MG63 (cell line): ENCODE data around the gene RGS7BP. TPM values are rescaled to one million over a fixed set of nuclear protein-coding genes. Genes with fewer than 3 reads are reported as not detected.
A peak's percentile ranks its signal among the peaks of the same experiment; 100 is the strongest.

Experiments
- DNase-seq: peaks from one replicate; pipeline ENCODE4 v3.0.0-alpha.2; 2020
- H3K27me3 ChIP-seq: fragments of 250-450 bp; sonication (Bioruptor Pico); 2 replicates; pipeline ENCODE4 v1.5.1; 2020; ENCODE audit warnings: mild to moderate bottlenecking, moderate library complexity
- H3K36me3 ChIP-seq: fragments of 250-450 bp; sonication (Bioruptor Pico); 2 replicates; pipeline ENCODE4 v1.5.1; 2020; ENCODE audit warnings: mild to moderate bottlenecking, moderate library complexity
- H3K4me3 ChIP-seq: fragments of 250-450 bp; sonication (Bioruptor Pico); 2 replicates; pipeline ENCODE4 v1.5.1; 2020; ENCODE audit warnings: mild to moderate bottlenecking, moderate library complexity
- H3K9me3 ChIP-seq: fragments of 250-450 bp; sonication (Bioruptor Pico); 2 replicates; pipeline ENCODE4 v1.5.1; 2020; ENCODE audit warnings: mild to moderate bottlenecking, moderate library complexity
- total RNA-seq: library from RNA; depleted of rRNA; stranded (reverse); fragments of >200 nt; shearing (Covaris generic); gene quantifications from 2 replicates; pipeline ENCODE4 v1.2.3, GENCODE V29; 2014; ENCODE audit warnings: low replicate concordance

Gene RGS7BP
- total RNA-seq, 1 experiment from 2014 or later: not detected

DNA sequence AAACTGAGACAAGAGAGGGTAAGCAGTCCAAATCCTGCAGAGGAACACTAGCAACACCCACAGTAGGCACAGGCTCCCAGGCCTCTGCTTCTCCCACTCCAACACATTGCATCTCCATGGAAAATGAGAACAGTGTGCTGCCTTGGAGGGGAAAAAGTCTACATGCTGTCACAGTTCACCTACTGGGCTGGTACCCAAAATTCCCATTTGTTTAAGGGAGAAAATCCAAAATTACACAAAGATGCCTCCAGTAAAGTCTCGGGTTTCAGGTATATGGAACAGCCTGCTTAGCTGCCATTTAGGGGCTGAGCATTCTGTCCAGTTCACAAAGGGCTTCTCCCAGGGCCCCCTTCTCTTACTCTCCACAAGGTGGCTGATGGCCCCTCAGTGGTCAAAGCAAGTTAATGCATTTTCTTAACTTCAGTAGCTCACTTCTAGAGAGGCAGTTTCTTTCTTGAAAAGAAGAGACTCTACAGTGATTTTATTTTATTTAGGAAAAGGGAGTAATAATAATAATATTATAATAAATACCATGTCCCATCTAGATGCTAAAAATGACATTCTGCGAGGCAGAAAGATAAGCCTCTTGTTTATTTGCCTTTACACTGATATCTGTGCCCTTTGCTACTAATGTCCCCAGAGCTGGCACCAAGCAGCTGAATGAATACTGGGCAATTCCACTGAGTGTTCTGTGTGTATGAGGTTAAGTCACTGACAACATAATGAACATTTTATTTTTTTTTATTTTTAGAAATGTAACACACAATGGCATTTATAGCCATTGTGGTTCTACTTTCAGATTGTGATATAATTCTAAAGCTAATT, 89.4 kb downstream of the RGS7BP start:
- peaks cover under 1% of the 10 kb centered on the region; the same call in 1 of the 2 replicates for H3K27me3 ChIP-seq
- no peak for DNase-seq
- no peaks in the 10 kb centered on the region for H3K36me3 ChIP-seq
- H3K9me3 ChIP-seq: no peaks in the 10 kb centered on the region
- H3K4me3 ChIP-seq: no peak overlapping the region

DNA sequence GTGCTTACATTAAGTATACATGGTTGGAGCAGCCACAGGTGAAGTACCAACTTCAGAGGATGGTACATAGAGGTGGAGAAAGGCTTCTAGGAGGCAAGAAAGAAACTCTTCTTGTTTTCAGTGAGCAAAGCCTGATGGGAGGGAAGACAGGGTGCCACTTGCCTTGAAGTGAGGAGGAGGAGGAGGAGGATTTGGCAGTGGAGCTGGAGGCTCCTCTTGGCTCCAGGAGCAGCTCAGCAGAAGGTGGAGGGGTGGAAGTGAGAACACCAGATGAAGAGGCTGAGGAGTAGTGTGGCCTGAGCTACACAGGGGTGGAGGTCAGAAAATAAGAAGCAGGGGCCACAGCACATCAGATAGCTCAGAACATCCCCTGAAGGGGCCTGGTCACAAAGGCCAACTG, 93.4 kb downstream of the RGS7BP start:
- H3K27me3 ChIP-seq: no peaks in the 10 kb centered on the region
- no peak for DNase-seq
- H3K4me3 ChIP-seq: no peak overlapping the region
- H3K36me3 ChIP-seq: no peaks in the 10 kb centered on the region
- H3K9me3 ChIP-seq: no peaks in the 10 kb centered on the region

GRCh38 chr5:64603676-64604075, 97.9 kb downstream of the RGS7BP start:
- DNase-seq: no peak
- H3K4me3 ChIP-seq: no peak overlapping the region
- H3K9me3 ChIP-seq: no peaks in the 10 kb centered on the region
- H3K36me3 ChIP-seq: no peaks in the 10 kb centered on the region
- H3K27me3 ChIP-seq: peaks cover 9% of the 10 kb centered on the region

- DNase-seq: no peak
- Histone ChIP-seq H3K4me3 (no peak overlapping the region), H3K9me3 (no peaks in the 10 kb centered on the region), H3K27me3 (peaks cover 20% of the 10 kb centered on the region), H3K36me3 (no peaks in the 10 kb centered on the region)
Observed at GRCh38 chr5:64606926-64607325, 101.1 kb downstream of the RGS7BP start.

DNA sequence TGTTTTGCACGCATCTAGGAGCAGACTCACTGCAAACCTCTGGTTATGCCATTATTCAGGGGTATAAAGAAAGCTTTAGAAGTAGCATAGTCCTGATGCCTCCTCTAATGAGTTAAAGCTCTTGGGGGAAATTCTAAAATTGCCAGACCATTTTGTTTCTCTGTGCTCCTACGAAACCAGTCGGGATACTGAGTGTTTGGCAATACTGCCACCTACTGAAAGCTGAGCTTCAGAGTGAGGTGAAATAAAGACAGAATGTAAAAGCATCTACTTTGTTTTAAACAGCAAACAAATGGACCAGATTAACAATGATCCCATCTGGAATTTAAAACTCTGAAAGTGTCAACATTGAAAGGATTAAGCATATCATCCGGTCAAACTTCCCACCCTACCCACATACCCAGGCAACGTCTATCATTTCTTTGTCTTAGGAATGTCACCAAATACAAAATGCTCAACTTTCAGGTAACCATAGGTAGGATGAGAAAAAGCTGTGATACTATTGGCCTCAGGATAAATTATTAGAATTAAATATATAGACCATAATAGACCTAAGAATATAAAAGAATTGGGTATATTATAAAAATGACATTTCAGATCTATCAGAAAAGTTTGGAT, 106.6 kb downstream of the RGS7BP start:
- Histone ChIP-seq H3K4me3 (no peak overlapping the region), H3K27me3 (peaks cover 29% of the 10 kb centered on the region), H3K9me3 (no peaks in the 10 kb centered on the region), H3K36me3 (no peaks in the 10 kb centered on the region)
- DNase-seq: peak; percentile 4

DNA sequence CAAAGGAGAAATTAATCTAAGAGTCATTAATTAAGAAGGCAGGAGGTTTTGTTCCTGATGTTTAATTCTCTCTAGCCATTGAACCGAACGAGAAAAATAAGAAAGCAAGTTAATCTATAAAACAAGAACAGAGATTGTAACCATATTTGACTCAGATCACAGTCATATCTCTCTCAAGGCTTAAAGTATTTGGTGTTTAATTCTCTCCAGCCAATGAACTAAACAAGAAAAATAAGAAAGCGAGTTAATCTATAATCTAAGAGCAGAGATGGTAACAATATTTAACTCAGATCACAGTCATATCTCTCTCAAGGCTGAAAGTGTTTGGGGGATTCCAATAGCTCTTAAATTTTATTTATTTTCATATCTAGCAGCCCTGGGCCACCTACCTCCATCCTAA, 110.1 kb downstream of the RGS7BP start:
- Histone ChIP-seq H3K27me3 (peaks cover 15% of the 10 kb centered on the region), H3K4me3 (no peak overlapping the region), H3K9me3 (no peaks in the 10 kb centered on the region), H3K36me3 (no peaks in the 10 kb centered on the region)
- DNase-seq: no peak

GRCh38 chr5:64619609-64620008, 113.8 kb downstream of the RGS7BP start:
- DNase-seq: no peak
- peaks cover 8% of the 10 kb centered on the region; the same call in 1 of the 2 replicates for H3K27me3 ChIP-seq
- no peaks in the 10 kb centered on the region for H3K36me3 ChIP-seq
- no peaks in the 10 kb centered on the region for H3K9me3 ChIP-seq
- no peak overlapping the region for H3K4me3 ChIP-seq

- Histone ChIP-seq H3K9me3 (peaks cover 7% of the 10 kb centered on the region; the same call in 1 of the 2 replicates), H3K36me3 (no peaks in the 10 kb centered on the region), H3K27me3 (no peaks in the 10 kb centered on the region), H3K4me3 (no peak overlapping the region)
- DNase-seq: no peak
Observed at GRCh38 chr5:64622991-64623390, 117.2 kb downstream of the RGS7BP start.

- no peaks in the 10 kb centered on the region for H3K36me3 ChIP-seq
- no peaks in the 10 kb centered on the region for H3K27me3 ChIP-seq
- H3K4me3 ChIP-seq: no peak overlapping the region
- H3K9me3 ChIP-seq: peaks cover 7% of the 10 kb centered on the region; the same call in 1 of the 2 replicates
- DNase-seq: no peak
Observed at GRCh38 chr5:64625678-64626077, 119.9 kb downstream of the RGS7BP start.

- Histone ChIP-seq H3K4me3 (no peak overlapping the region), H3K36me3 (no peaks in the 10 kb centered on the region), H3K27me3 (no peaks in the 10 kb centered on the region), H3K9me3 (peaks cover 7% of the 10 kb centered on the region; the same call in 1 of the 2 replicates)
- peak; percentile 55 for DNase-seq
Observed at GRCh38 chr5:64628901-64629300, 123.1 kb downstream of the RGS7BP start.

GRCh38 chr5:64629841-64630240, 124.0 kb downstream of the RGS7BP start:
- no peak overlapping the region for H3K4me3 ChIP-seq
- no peaks in the 10 kb centered on the region for H3K36me3 ChIP-seq
- peaks cover 7% of the 10 kb centered on the region; the same call in 1 of the 2 replicates for H3K9me3 ChIP-seq
- no peak for DNase-seq
- H3K27me3 ChIP-seq: no peaks in the 10 kb centered on the region

DNA sequence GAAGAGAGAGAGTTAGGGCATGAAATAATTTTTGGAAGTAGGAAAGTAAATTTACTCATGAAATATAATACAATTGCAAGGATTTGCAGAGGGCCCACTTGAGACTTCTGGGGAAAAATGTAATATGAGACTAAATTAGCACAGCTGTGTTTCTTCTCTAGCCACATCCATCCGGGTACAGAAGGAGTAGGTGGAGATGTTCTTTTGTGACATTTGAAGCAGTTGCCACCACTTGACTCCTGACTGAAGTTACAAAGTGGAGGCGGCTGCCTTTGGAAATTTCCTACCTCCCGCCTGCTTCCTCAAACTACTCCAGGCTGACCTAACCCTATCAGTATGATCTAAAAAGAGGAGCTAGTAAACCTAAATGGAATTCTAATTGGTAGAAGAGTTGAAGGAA, 126.4 kb downstream of the RGS7BP start:
- peaks cover 4% of the 10 kb centered on the region; the same call in 1 of the 2 replicates for H3K9me3 ChIP-seq
- DNase-seq: no peak
- no peaks in the 10 kb centered on the region for H3K36me3 ChIP-seq
- H3K4me3 ChIP-seq: no peak overlapping the region
- peaks cover 2% of the 10 kb centered on the region; the same call in 1 of the 2 replicates for H3K27me3 ChIP-seq

GRCh38 chr5:64634997-64635686, 129.3 kb downstream of the RGS7BP start:
- no peaks in the 10 kb centered on the region for H3K36me3 ChIP-seq
- DNase-seq: no peak
- H3K4me3 ChIP-seq: no peak overlapping the region
- peaks cover 2% of the 10 kb centered on the region; the same call in 1 of the 2 replicates for H3K27me3 ChIP-seq
- no peaks in the 10 kb centered on the region for H3K9me3 ChIP-seq

- DNase-seq: no peak
- no peak overlapping the region for H3K4me3 ChIP-seq
- no peaks in the 10 kb centered on the region for H3K9me3 ChIP-seq
- peaks cover 2% of the 10 kb centered on the region; the same call in 1 of the 2 replicates for H3K27me3 ChIP-seq
- H3K36me3 ChIP-seq: no peaks in the 10 kb centered on the region
Observed at GRCh38 chr5:64637144-64637543, 131.3 kb downstream of the RGS7BP start.

DNA sequence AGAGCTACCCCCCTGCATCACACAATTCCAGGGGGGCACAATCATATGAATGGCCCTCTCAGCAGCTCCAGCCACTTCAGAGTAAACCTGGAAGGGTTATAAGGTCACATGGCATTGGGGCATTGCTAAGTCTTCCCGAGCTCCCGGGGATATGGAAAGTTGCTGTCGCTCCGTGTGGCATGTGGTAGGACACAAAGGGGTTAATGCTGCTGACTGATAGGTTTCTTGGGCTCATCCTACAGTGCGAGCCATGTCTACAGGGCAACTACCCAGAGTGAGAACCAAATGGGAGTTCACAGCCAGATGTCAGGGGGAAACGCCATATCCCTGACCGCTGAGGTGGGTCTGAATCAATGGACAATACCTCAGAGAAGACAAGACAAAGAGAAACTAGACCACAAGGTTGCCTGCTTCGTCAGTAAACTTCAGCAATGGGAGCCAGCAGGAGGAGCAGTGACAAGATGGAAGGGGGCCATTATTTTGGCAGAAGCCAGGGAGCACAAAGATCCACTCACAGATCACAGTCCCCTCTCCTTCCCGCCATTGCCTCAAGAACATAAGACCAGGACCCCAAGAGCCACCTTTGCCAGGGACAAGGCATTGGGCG, 132.1 kb downstream of the RGS7BP start:
- H3K27me3 ChIP-seq: peaks cover 2% of the 10 kb centered on the region; the same call in 1 of the 2 replicates
- no peaks in the 10 kb centered on the region for H3K9me3 ChIP-seq
- no peak overlapping the region for H3K4me3 ChIP-seq
- no peaks in the 10 kb centered on the region for H3K36me3 ChIP-seq
- no peak for DNase-seq

DNA sequence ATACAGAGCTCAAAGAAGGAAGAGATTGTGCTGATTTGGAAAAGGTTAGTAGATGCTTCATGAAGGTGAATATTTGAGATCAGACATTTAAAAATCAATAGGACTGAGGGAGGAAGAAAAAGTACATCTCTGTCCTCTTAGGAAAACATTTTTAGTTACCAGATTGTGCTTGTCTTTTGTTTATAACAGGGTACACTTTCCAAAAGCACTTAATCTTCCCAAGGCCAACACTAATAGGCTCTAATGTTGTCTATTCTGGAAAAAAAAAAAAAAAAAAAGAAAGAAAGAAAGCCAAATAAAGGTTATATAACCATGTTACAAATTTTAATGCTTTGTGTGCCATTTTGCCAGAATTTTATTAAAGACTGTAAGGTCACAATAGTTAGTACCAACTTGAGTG, 139.0 kb downstream of the RGS7BP start:
- H3K4me3 ChIP-seq: no peak overlapping the region
- DNase-seq: no peak
- H3K27me3 ChIP-seq: no peaks in the 10 kb centered on the region

GRCh38 chr5:64646169-64646568, 140.4 kb downstream of the RGS7BP start:
- Histone ChIP-seq H3K4me3 (no peak overlapping the region), H3K36me3 (no peaks in the 10 kb centered on the region), H3K27me3 (no peaks in the 10 kb centered on the region), H3K9me3 (no peaks in the 10 kb centered on the region)
- DNase-seq: no peak

More for the DNA sequence above, 139.0 kb downstream of the RGS7BP start:
- no peaks in the 10 kb centered on the region for H3K9me3 ChIP-seq
- H3K36me3 ChIP-seq: no peaks in the 10 kb centered on the region
